Tibial nerve (tissue), 4 donors: Measurements from ENCODE around the gene CC2D1B. TPM values are rescaled to one million over a fixed set of nuclear protein-coding genes. Genes with fewer than 3 reads are reported as not detected.

ENCODE experiments used
- DNase-seq, 2 donors: peaks; one replicate each; pipeline ENCODE4 v3.0.0-alpha.2; 2019; ENCODE audit warnings: low spot score in 2 of 2
- H3K27ac ChIP-seq, 4 donors: fragments of 200-600 bp; sonication (generic) in 3 of 4; one replicate each; pipeline ENCODE4 v1.5.1; 2017 to 2019; ENCODE audit warnings: mild to moderate bottlenecking in 1 of 4
- H3K27me3 ChIP-seq, 2 donors: fragments of 200-600 bp; sonication (generic) in 1 of 2; one replicate each; pipeline versions ENCODE4 v1.5.1 to v1.6.0; 2017 to 2019
- H3K36me3 ChIP-seq, 3 donors: fragments of 200-600 bp; sonication (generic); one replicate each; pipeline ENCODE4 v1.5.1; 2018 to 2019
- H3K4me1 ChIP-seq, 4 donors: fragments of 200-600 bp; sonication (generic) in 3 of 4; one replicate each; pipeline ENCODE4 v1.5.1; 2017 to 2019
- H3K4me3 ChIP-seq, 4 donors: fragments of 200-600 bp; sonication (generic) in 3 of 4; one replicate each; pipeline ENCODE4 v1.5.1; 2017 to 2019; ENCODE audit warnings: mild to moderate bottlenecking in 1 of 4, moderate library complexity in 1 of 4
- H3K9me3 ChIP-seq, 4 donors: fragments of 200-600 bp; sonication (generic) in 3 of 4; one replicate each; pipeline ENCODE4 v1.5.1; 2017 to 2019
- EP300 ChIP-seq, 2 donors: sonication (generic); formaldehyde crosslinking; IDR thresholded peaks; one replicate each; pipeline ENCODE4 v1.6.1; 2017; ENCODE audit warnings: antibody characterized with exemption in 2 of 2, mild to moderate bottlenecking in 1 of 2
- POLR2A ChIP-seq, 2 donors: fragments of 450-650 bp; IDR thresholded peaks; one replicate each; pipeline ENCODE4 v1.6.1; 2017; ENCODE audit warnings: antibody characterized with exemption in 2 of 2, mild to moderate bottlenecking in 2 of 2, moderate library complexity in 2 of 2
- WGBS, 2 donors: methylation state at CpG; one replicate each; pipeline ENCODE4 v1.1.5; 2018; 5-methylcytosine and 5-hydroxymethylcytosine counted together
- total RNA-seq, 4 donors: library from RNA; depleted of rRNA; stranded (reverse); fragments of >200 nt; gene quantifications; one replicate each; pipeline ENCODE4 v1.1.0, GENCODE V29; 2016
- TF ChIP-seq, protein P1 (sequence below), 5 experiments: fragments of 200-600 bp in 3 of 5; fragments of 450-650 bp in 2 of 5; sonication (generic) in 3 of 5; IDR thresholded peaks; one replicate each; pipeline ENCODE4 v1.5.1; 2016 to 2019; ENCODE audit warnings: antibody characterized with exemption in 5 of 5, mild to moderate bottlenecking in 3 of 5, moderate library complexity in 2 of 5

Gene CC2D1B, protein sequence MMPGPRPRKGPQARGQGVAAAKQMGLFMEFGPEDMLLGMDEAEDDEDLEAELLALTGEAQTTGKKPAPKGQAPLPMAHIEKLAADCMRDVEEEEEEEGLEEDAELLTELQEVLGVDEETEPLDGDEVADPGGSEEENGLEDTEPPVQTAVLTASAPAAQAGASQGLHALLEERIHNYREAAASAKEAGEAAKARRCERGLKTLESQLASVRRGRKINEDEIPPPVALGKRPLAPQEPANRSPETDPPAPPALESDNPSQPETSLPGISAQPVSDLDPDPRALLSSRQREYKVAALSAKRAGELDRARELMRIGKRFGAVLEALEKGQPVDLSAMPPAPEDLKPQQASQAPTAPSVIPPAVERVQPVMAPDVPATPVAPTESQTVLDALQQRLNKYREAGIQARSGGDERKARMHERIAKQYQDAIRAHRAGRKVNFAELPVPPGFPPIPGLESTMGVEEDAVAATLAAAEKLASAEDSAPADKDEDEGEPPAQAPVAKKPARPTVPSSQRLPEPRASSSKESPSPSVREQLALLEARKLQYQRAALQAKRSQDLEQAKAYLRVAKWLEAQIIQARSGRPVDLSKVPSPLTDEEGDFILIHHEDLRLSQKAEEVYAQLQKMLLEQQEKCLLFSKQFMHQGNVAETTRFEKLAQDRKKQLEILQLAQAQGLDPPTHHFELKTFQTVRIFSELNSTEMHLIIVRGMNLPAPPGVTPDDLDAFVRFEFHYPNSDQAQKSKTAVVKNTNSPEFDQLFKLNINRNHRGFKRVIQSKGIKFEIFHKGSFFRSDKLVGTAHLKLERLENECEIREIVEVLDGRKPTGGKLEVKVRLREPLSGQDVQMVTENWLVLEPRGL
- 10 to 100 TPM; 44.0 to 63.5 (median 57.1) TPM for total RNA-seq

DNA sequence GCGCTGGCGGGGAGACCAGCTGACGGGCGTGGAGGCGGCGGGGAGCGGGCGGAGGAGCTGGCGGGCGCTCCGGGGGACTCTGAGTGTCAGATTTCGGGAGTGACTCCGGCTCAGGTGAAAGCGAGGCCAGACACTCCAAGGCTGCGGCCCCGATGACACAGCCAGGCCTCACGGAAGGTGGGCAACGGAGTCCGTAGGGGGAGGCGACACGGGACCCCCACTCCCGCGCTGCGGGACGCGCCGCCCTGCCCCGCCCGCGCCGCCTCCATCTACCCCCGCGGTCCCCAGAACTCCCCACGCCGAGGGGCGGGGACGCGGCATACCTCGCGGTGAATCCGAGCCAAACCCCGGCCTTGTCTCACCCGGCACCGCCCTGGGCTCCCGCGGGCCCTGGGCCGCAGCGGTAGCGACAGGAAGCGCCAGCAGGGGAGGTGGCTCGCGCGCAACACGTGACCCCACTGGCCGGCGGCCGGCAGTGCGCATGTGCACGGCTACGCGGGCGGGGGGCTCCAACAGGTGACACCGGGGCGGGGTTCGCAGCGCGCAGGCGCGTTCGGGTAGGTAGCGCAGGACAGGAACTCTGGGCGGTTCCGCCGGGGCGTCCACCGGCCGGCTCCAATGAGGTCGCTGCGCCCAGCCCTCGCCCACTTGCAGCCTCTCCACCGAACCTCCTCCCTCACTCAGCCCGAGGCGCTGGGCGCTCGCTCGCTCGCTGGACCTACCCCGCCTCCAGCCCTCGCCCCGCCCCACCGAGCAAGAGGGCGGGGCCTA, at the start of gene CC2D1B:
TSS of gene CC2D1B (minus strand) at position 460 of the 771 bp plus-strand sequence. CDS start 1,585 bp downstream, outside the sequence.
- Histone ChIP-seq H3K9me3 (no peaks in the 10 kb centered on the region), H3K27ac (peak within 1 kb of the TSS; percentile 88 to 97 (median 94)), H3K4me1 (peaks cover 0 to 36% (median 16%) of the 10 kb centered on the region in 4 donors), H3K27me3 (no peaks in the 10 kb centered on the region), H3K36me3 (peaks cover 0 to 25% (median 9%) of the 10 kb centered on the region in 3 donors), H3K4me3 (peak within 1 kb of the TSS; percentile 75 to 96 (median 88))
- WGBS, 2 donors, result 0 to 1% methylated on average over 21 to 40 of the region's 92 CpGs
- TF ChIP-seq, protein P1, sequence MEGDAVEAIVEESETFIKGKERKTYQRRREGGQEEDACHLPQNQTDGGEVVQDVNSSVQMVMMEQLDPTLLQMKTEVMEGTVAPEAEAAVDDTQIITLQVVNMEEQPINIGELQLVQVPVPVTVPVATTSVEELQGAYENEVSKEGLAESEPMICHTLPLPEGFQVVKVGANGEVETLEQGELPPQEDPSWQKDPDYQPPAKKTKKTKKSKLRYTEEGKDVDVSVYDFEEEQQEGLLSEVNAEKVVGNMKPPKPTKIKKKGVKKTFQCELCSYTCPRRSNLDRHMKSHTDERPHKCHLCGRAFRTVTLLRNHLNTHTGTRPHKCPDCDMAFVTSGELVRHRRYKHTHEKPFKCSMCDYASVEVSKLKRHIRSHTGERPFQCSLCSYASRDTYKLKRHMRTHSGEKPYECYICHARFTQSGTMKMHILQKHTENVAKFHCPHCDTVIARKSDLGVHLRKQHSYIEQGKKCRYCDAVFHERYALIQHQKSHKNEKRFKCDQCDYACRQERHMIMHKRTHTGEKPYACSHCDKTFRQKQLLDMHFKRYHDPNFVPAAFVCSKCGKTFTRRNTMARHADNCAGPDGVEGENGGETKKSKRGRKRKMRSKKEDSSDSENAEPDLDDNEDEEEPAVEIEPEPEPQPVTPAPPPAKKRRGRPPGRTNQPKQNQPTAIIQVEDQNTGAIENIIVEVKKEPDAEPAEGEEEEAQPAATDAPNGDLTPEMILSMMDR (IDR thresholded peaks at IDR 0.05), result peak in 3 of 5 experiments; percentile 21 to 83 (median 82)
- peak; percentile 77 to 92 for TF ChIP-seq POLR2A (IDR thresholded peaks at IDR 0.05)
- peak; percentile 92 to 97 for TF ChIP-seq EP300 (IDR thresholded peaks at IDR 0.05)
- DNase-seq, result peak; percentile 93 to 95

DNA sequence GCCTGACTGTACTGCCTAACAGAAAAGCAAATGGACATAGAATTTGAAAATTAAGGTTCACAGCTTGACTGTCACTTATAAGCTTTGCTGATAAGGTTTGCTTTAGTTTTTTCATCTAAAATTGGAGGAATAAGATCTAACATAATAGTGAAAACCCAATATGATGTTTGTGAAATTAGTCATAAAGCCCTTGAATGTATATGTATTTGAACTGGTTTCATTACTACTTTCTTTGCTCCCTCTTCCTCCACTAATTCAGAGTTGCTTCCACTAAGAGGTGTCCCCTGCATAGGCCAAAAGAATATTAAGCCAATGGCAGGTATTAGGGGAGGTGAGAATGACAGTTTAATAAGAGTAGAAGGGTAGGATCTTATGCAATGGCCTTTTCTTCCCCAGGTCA, 48.9 kb upstream of the CC2D1B start:
- Histone ChIP-seq H3K36me3 (peaks cover 0 to 99% (median 44%) of the 10 kb centered on the region in 3 donors), H3K27ac (no peak overlapping the region), H3K27me3 (no peaks in the 10 kb centered on the region), H3K4me3 (no peak overlapping the region), H3K4me1 (no peaks in the 10 kb centered on the region), H3K9me3 (no peaks in the 10 kb centered on the region)
- DNase-seq, result no peak
- TF ChIP-seq, protein P1 (IDR thresholded peaks at IDR 0.05), result no peak
- TF ChIP-seq EP300 (IDR thresholded peaks at IDR 0.05) (no peak), POLR2A (IDR thresholded peaks at IDR 0.05) (no peak)

DNA sequence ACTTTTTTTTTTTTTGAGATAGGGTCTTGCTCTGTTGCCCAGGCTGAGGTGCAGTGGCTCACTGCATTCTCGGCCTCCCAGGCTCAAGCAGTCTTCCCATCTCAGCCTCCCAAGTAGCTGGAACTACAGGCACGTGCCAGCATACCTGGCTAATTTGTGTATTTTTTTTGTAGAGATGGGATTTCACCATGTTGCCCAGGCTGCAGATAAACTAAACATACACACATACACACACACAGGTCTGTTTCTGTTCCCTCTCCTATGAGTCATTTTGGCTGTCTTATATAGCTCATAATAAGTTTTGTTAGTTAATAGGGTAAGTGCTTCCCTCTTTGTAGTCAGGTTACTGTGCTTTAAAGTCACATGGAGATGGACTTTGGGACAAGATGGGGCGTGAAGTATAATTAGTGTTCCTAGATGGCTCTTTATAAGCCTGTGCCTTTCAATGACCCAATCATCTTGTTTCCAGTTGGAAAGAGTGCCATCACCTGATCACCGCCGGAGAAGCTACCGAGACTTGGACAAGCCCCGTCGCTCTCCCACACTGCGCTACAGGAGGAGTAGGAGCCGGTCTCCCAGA, 47.5 kb upstream of the CC2D1B start:
- no peak for DNase-seq
- WGBS, 2 donors, result 95% methylated on average over 10 of the region's 10 CpGs
- no peak overlapping the region for H3K27ac ChIP-seq
- H3K36me3 ChIP-seq, result peaks cover 0 to 99% (median 50%) of the 10 kb centered on the region in 3 donors
- no peaks in the 10 kb centered on the region for H3K27me3 ChIP-seq
- TF ChIP-seq EP300 (IDR thresholded peaks at IDR 0.05), result no peak
- TF ChIP-seq POLR2A (IDR thresholded peaks at IDR 0.05), result no peak
- TF ChIP-seq, protein P1 (IDR thresholded peaks at IDR 0.05), result no peak
- no peak overlapping the region for H3K4me3 ChIP-seq
- no peaks in the 10 kb centered on the region for H3K9me3 ChIP-seq
- H3K4me1 ChIP-seq, result no peaks in the 10 kb centered on the region

DNA sequence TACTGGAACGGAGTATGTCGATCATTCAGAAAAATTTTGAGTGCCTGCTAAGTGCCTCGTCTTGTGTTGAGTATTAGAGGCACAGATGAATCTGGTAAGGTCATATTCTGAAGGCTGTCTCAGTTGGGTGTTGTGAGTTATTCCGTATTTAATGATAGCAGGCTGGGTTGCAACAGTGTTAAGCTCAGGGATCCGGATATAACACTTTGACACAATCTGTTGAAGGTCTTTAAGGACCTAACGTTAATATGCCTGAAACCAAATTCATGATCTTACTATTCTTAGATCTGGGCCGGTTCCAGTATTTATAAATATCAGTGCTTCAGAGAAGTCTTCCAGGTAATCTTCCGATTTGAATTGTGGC, 39.0 kb upstream of the CC2D1B start:
- WGBS, 2 donors, result 3 to 4% methylated on average over 8 of the region's 8 CpGs
- no peak for DNase-seq
- Histone ChIP-seq H3K27ac (peak overlapping the region; percentile 89 to 93 (median 92)), H3K27me3 (no peaks in the 10 kb centered on the region), H3K9me3 (no peaks in the 10 kb centered on the region), H3K4me1 (peaks cover 4 to 32% (median 20%) of the 10 kb centered on the region in 4 donors), H3K36me3 (peaks cover 0 to 43% (median 9%) of the 10 kb centered on the region in 3 donors), H3K4me3 (peak overlapping the region; percentile 70 to 92 (median 72))
- TF ChIP-seq, protein P1 (IDR thresholded peaks at IDR 0.05), result peak in 1 of 5 experiments; percentile 15
- TF ChIP-seq POLR2A (IDR thresholded peaks at IDR 0.05), result no peak
